Activated CD4-positive, alpha-beta T cell treated with anti-CD3 and anti-CD28 coated beads, Interleukin-2, amount 10 ng/mL, durations not matched to agents 7 days and 5 days (primary cell): Measurements from ENCODE around the gene TAF15. TPM values are rescaled to one million over a fixed set of nuclear protein-coding genes. Genes with fewer than 3 reads are reported as not detected.

ENCODE experiments used
- CTCF ChIA-PET: fragments of 350-600 bp; sonication (Branson Sonifier 250); formaldehyde crosslinking; loops from one replicate; lab custom pipeline; 2021; ENCODE audit warnings: antibody characterized with exemption; lab: Charles Lee
- POLR2A ChIA-PET: fragments of 350-600 bp; sonication (Branson Sonifier 250); formaldehyde crosslinking; loops from one replicate; lab custom pipeline; 2021; ENCODE audit warnings: antibody characterized with exemption; lab: Charles Lee
- DNase-seq: peaks from one replicate; pipeline ENCODE4 v3.0.0-alpha.2; 2020
- H3K27ac Mint-ChIP-seq: one replicate; pipeline ENCODE4 v1.8.0; 2021; ENCODE audit warnings: mild to moderate bottlenecking, moderate library complexity, mixed read lengths
- H3K27me3 Mint-ChIP-seq: one replicate; pipeline ENCODE4 v1.8.0; 2021; ENCODE audit warnings: mixed read lengths
- H3K36me3 Mint-ChIP-seq: one replicate; pipeline ENCODE4 v1.8.0; 2021; ENCODE audit warnings: low read depth, mixed read lengths
- H3K4me1 Mint-ChIP-seq: one replicate; pipeline ENCODE4 v1.8.0; 2021; ENCODE audit warnings: mixed read lengths
- H3K4me3 Mint-ChIP-seq: one replicate; pipeline ENCODE4 v1.8.0; 2021; ENCODE audit warnings: mild to moderate bottlenecking, moderate library complexity, mixed read lengths
- H3K9me3 Mint-ChIP-seq: one replicate; pipeline ENCODE4 v1.8.0; 2021; ENCODE audit warnings: mixed read lengths
- total RNA-seq, 2 experiments: library from RNA; stranded (reverse); gene quantifications; one replicate each; pipeline ENCODE4 v1.2.3, GENCODE V29; 2021

The TAF15 gene
- total RNA-seq, 2 experiments from 2014 or later: 274 to 311 TPM

DNA sequence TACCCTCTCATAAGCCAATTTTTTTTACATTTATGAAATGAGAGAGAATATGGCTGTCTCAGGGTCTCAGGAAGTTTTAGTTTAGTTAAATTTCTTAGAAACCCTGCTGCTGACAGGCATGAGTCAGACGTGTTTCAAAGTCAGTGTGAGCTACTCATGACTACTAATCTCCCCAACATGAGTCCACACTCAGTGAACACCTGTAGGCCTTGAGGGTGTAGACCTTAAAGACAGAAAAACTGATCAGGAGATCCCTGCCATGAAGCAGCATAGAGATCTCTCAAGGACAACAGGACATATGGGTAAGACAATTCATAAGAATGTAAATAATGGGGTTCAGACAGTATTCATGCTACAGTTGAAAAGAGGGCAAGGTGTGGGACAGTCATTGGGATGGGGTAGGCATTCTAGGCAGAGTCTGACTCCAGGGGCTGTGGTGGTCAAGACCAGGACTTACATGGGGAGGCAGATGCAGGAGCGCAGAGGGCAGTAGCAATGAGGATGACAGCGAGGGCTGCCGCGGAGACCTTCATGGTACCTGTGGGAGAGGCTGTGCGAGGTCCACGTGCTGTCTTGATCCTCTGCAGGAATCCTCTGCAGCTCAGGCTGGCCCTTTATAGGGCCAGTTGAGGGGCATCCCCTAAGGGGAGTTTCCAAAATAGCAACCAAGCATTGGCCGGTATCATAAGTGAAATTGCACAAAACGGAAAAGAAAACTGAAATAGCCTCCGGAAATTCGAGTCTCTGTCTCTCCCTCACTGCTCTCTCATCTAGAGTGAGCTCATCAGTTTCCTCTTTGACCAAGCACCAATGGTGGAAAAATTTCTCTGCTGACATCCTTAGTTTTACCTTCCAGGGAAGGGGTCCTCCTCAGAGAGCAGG lies 70.7 kb downstream of the TAF15 start, which contains the start of gene CCL5:
Gene CCL5, minus strand, starts transcription at position 588 of the 882 bp plus-strand sequence.
- Mint-ChIP-seq H3K27me3 (no peaks in the 10 kb centered on the region), H3K9me3 (no peaks in the 10 kb centered on the region), H3K27ac (peak within 1 kb of the TSS; percentile 79), H3K4me1 (peaks cover 58% of the 10 kb centered on the region), H3K36me3 (peaks cover 6% of the 10 kb centered on the region), H3K4me3 (peak within 1 kb of the TSS; percentile 64)
- peak; percentile 50 for DNase-seq
- ChIA-PET CTCF (interaction anchor here (0.8 to 4.0 kb wide), 6 partner anchors 8 to 20 kb away, joined by 3 to 23 read pairs (median 4); no protein-coding TSS in a partner anchor), POLR2A (interaction anchor here (1.0 to 1.4 kb wide), 3 partner anchors 8 to 16 kb away, joined by 3 to 8 read pairs (median 3); no protein-coding TSS in a partner anchor)

DNA sequence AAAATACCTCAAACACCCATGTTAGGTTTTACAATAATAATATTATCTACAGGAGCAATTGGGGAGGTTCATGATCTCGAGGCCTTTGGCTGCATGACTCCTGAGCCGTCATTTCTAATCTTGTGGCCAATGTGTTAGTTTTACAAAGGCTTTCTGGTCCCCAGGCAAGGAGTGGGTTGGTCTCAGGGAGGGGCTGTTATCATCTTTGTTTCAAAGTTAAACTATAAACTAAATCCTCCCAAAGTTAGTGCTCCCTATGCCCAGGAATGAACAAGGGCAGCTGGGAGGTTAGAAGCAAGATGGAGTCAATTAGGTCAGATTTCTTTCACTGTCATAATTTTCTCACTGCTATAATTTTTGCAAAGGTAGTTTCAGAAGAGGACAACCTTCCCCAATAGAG lies 80.0 kb downstream of the TAF15 start:
- ChIA-PET CTCF (interaction anchor here (0.8 to 5.5 kb wide), 5 partner anchors 10 to 26 kb away, joined by 3 to 23 read pairs (median 3); partner anchors contain the start of genes CCL5 and HEATR9), POLR2A (no interaction called here)
- peaks cover 54% of the 10 kb centered on the region for H3K4me1 Mint-ChIP-seq
- no peak overlapping the region for H3K4me3 Mint-ChIP-seq
- H3K36me3 Mint-ChIP-seq: peaks cover 1% of the 10 kb centered on the region
- peak overlapping the region; percentile 77 for H3K27ac Mint-ChIP-seq
- H3K27me3 Mint-ChIP-seq: no peaks in the 10 kb centered on the region
- peaks cover 4% of the 10 kb centered on the region for H3K9me3 Mint-ChIP-seq
- no peak for DNase-seq

DNA sequence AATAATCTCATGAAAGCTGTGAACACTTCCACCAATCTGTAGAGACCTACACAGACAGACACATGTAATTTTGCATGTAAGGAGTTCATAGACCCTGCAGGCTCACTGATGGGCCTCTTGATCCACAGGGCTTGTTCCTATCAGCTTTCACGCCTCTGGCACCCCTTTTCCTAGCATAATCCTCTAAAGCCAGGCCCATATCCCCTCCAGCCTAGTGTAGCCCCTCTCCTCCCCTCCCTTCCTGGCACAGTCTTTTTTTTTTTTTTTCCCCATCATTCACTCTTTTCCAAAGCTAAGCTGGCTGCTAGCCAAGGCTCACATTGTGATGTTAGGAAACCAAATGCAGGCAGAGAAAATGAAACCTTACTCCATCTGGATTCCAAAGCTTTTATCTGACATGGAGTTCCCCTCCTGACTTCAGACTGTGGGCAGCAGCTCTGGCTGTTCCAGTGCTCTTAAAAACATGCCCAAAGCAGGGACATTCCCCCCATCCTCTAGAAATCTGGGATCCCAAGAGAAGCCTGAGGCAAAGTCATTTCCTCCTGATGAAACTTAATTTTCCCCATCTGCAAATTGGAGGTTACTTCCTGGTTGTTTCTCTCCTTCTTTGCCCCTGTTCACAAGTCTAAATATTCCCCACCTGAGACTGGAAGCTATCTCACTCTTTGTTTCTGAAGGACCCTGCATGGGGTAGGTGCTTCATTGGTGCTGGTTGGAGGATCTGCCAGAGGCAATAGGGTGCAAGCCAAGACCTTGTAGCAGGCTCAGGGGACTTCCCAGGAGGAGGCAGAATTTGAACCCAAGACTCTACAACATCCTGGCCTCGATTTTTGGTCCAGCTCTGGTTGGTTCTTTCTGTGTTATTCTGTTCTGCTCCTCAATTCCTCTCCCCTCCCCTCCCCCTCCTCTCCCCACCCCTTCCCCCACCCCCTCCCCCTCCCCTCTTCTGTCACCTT lies 80.8 kb downstream of the TAF15 start:
- peaks cover 1% of the 10 kb centered on the region for H3K36me3 Mint-ChIP-seq
- peaks cover 55% of the 10 kb centered on the region for H3K4me1 Mint-ChIP-seq
- H3K4me3 Mint-ChIP-seq: no peak overlapping the region
- H3K9me3 Mint-ChIP-seq: peaks cover 4% of the 10 kb centered on the region
- CTCF ChIA-PET: interaction anchor here (0.6 to 5.5 kb wide), 7 partner anchors 10 to 1137 kb away, joined by 3 to 23 read pairs (median 3); partner anchors contain the start of genes CCL5 and HEATR9
- H3K27ac Mint-ChIP-seq: peak overlapping the region; percentile 90
- POLR2A ChIA-PET: interaction anchor here (1.0 kb wide), 1 partner anchor 10 kb away, joined by 3 read pairs; the partner anchor contains the start of gene CCL5
- no peak for DNase-seq
- H3K27me3 Mint-ChIP-seq: no peaks in the 10 kb centered on the region

DNA sequence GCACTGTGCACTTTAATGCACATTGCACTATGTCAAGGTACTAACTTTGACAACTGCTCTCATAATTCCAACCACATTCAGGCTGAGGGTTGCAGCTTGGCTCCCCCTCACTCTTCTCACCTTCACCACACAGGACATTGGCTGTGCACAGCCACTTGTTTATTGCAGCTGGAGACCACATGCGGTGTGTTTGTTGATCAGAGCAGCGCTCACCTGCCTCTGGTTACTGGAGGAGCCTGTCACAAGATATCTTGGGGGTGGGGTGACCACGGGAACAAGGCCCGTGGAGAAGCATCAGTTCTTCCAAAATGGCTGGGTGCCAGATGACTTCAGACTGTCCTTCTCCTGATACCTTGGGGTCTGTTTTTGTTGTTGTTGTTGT lies 81.5 kb downstream of the TAF15 start:
- H3K36me3 Mint-ChIP-seq: peaks cover 1% of the 10 kb centered on the region
- H3K9me3 Mint-ChIP-seq: peaks cover 4% of the 10 kb centered on the region
- peaks cover 57% of the 10 kb centered on the region for H3K4me1 Mint-ChIP-seq
- H3K4me3 Mint-ChIP-seq: peak overlapping the region; percentile 22
- H3K27ac Mint-ChIP-seq: peak overlapping the region; percentile 90
- CTCF ChIA-PET: interaction anchor here (0.6 to 5.5 kb wide), 6 partner anchors 11 to 644 kb away, joined by 3 to 23 read pairs (median 4); partner anchors contain the start of genes CCL5, MYO19 and PIGW
- POLR2A ChIA-PET: interaction anchor here (0.6 to 1.0 kb wide), 3 partner anchors 11 to 112 kb away, joined by 3 to 4 read pairs (median 3); partner anchors contain the start of gene CCL5
- H3K27me3 Mint-ChIP-seq: no peaks in the 10 kb centered on the region
- DNase-seq: peak; percentile 77

- H3K27ac Mint-ChIP-seq: peak overlapping the region; percentile 90
- H3K27me3 Mint-ChIP-seq: no peaks in the 10 kb centered on the region
- ChIA-PET CTCF (interaction anchor here (0.6 to 5.5 kb wide), 7 partner anchors 12 to 644 kb away, joined by 3 to 23 read pairs (median 4); partner anchors contain the start of genes CCL3, CCL5, MYO19 and PIGW), POLR2A (interaction anchor here (0.6 kb wide), 2 partner anchors 49 to 112 kb away, joined by 3 to 4 read pairs; no protein-coding TSS in a partner anchor)
- peak overlapping the region; percentile 22 for H3K4me3 Mint-ChIP-seq
- peaks cover 4% of the 10 kb centered on the region for H3K9me3 Mint-ChIP-seq
- peaks cover 1% of the 10 kb centered on the region for H3K36me3 Mint-ChIP-seq
- H3K4me1 Mint-ChIP-seq: peaks cover 62% of the 10 kb centered on the region
- peak; percentile 17 for DNase-seq
Observed at GRCh38 chr17:35891269-35891668, 82.0 kb downstream of the TAF15 start.

DNA sequence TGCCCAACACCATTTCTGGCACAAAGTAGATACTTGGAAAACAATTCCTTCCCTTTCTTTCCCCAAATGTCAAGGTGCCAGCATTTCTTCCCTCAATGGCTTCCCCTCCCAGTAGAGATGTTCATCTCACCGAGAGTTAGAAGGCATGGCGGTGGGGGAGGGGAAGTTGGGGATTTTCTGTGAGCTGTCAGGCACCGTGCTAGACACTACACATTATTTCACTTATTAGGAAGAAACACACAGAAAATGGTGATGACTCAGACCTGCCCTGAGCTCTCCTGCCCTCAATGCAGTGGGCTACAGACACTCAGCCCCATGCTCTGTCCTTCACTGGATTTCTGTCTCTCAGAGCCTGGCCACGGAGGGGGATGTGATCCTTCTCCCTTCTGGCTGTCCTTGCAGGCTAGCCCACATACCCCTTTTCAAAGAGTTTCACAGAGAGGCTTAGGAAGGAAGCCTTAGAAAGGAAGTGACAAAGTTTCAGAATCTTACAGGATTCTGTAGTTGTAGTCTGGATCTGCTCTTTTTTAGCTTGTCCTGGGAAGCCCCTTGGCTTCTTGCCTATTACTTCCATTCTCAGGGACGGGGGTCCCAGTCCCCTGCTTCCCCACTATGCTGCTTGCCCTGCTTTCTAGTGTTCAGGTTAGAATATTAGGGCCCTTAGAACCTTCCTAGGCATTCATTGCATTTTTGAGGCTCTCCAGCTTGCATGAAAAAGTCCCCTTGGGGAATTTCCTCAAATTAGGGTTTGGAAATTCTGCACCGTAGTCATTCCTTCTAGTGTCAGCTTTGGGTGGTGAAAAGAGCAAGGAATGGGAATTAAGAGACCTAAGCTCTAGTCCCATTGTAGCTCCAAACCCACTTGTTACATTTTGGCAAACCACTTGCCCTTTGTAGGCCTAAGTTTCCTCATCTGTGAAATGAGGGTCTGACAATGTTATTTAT lies 83.1 kb downstream of the TAF15 start:
- no peak overlapping the region for H3K4me3 Mint-ChIP-seq
- ChIA-PET POLR2A (no interaction called here), CTCF (interaction anchor here (0.7 to 5.5 kb wide), 8 partner anchors 8 to 43 kb away, joined by 3 to 23 read pairs (median 4); partner anchors contain the start of gene CCL5)
- peaks cover 4% of the 10 kb centered on the region for H3K9me3 Mint-ChIP-seq
- H3K36me3 Mint-ChIP-seq: peaks cover 1% of the 10 kb centered on the region
- DNase-seq: peak; percentile 23
- no peaks in the 10 kb centered on the region for H3K27me3 Mint-ChIP-seq
- peaks cover 67% of the 10 kb centered on the region for H3K4me1 Mint-ChIP-seq
- H3K27ac Mint-ChIP-seq: peak overlapping the region; percentile 88

- POLR2A ChIA-PET: no interaction called here
- Mint-ChIP-seq H3K27ac (no peak overlapping the region), H3K4me3 (no peak overlapping the region), H3K27me3 (no peaks in the 10 kb centered on the region), H3K4me1 (peaks cover 74% of the 10 kb centered on the region), H3K9me3 (peaks cover 4% of the 10 kb centered on the region), H3K36me3 (peaks cover 1% of the 10 kb centered on the region)
- DNase-seq: no peak
- CTCF ChIA-PET: interaction anchor here (1.4 to 1.7 kb wide), 2 partner anchors 15 to 22 kb away, joined by 3 to 4 read pairs; no protein-coding TSS in a partner anchor
Observed at GRCh38 chr17:35893751-35894150, 84.5 kb downstream of the TAF15 start.

- peaks cover 1% of the 10 kb centered on the region for H3K36me3 Mint-ChIP-seq
- POLR2A ChIA-PET: no interaction called here
- no peak overlapping the region for H3K27ac Mint-ChIP-seq
- H3K4me1 Mint-ChIP-seq: peaks cover 74% of the 10 kb centered on the region
- no peak overlapping the region for H3K4me3 Mint-ChIP-seq
- H3K27me3 Mint-ChIP-seq: no peaks in the 10 kb centered on the region
- CTCF ChIA-PET: interaction anchor here (1.1 kb wide), 1 partner anchor 130 kb away, joined by 3 read pairs; no protein-coding TSS in a partner anchor
- H3K9me3 Mint-ChIP-seq: peaks cover 4% of the 10 kb centered on the region
- DNase-seq: no peak
Observed at GRCh38 chr17:35894206-35894605, 84.9 kb downstream of the TAF15 start.

- POLR2A ChIA-PET: interaction anchor here (0.9 kb wide), 1 partner anchor 16 kb away, joined by 3 read pairs; the partner anchor contains the start of gene CCL5
- H3K27ac Mint-ChIP-seq: peak overlapping the region; percentile 74
- peak; percentile 52 for DNase-seq
- no peaks in the 10 kb centered on the region for H3K27me3 Mint-ChIP-seq
- H3K4me1 Mint-ChIP-seq: peaks cover 74% of the 10 kb centered on the region
- H3K9me3 Mint-ChIP-seq: peaks cover 4% of the 10 kb centered on the region
- peak overlapping the region; percentile 33 for H3K4me3 Mint-ChIP-seq
- peaks cover 3% of the 10 kb centered on the region for H3K36me3 Mint-ChIP-seq
- CTCF ChIA-PET: interaction anchor here (0.8 to 1.9 kb wide), 10 partner anchors 9 to 638 kb away, joined by 3 to 6 read pairs (median 3); partner anchors contain the start of genes CCL5 and RDM1
Observed at GRCh38 chr17:35895636-35896587, 86.6 kb downstream of the TAF15 start.
